CD4-positive, alpha-beta T cell (primary cell): ENCODE results near the gene CMIP. TPM values are rescaled to one million over a fixed set of nuclear protein-coding genes. Genes with fewer than 3 reads are reported as not detected.
A peak's percentile ranks its signal among the peaks of the same experiment; 100 is the strongest.

Source experiments
- ATAC-seq: fragments of 200-7000 bp; cut with Tn5 transposase; one replicate; pipeline ENCODE4 v1.10.0; 2022; ENCODE audit warnings: mild to moderate bottlenecking; ENCODE audit not compliant: poor library complexity
- CTCF ChIA-PET: fragments of 350-600 bp; sonication (Branson Sonifier 250); formaldehyde crosslinking; loops from one replicate; lab custom pipeline; 2021; ENCODE audit warnings: antibody characterized with exemption, inconsistent platforms; lab: Charles Lee
- POLR2A ChIA-PET: fragments of 350-600 bp; sonication (Branson Sonifier 250); formaldehyde crosslinking; loops from one replicate; lab custom pipeline; 2021; ENCODE audit warnings: antibody characterized with exemption, inconsistent platforms; lab: Charles Lee
- DNase-seq, 14 experiments: peaks; one replicate each; pipeline ENCODE4 v3.0.0-alpha.2; 2013 to 2020; ENCODE audit warnings: mixed read lengths in 2 of 14
- H3K27ac ChIP-seq, 2 donors: one replicate each; pipeline versions ENCODE4 v1.5.1 to v1.7.0; 2013; ENCODE audit warnings: low read length in 2 of 2, low read depth in 1 of 2, mild to moderate bottlenecking in 1 of 2
- H3K27me3 ChIP-seq, 2 experiments: 1 replicate in 1 of 2; 2 replicates in 1 of 2; pipeline versions ENCODE4 v1.6.1 to v1.7.0; 2013; ENCODE audit warnings: low read length in 2 of 2, control low read depth in 1 of 2, mild to moderate bottlenecking in 1 of 2, moderate library complexity in 1 of 2; ENCODE audit not compliant: insufficient read depth in 2 of 2, control insufficient read depth in 1 of 2
- H3K36me3 ChIP-seq: one replicate; pipeline ENCODE4 v1.6.1; 2013; ENCODE audit warnings: low read length, control low read depth; ENCODE audit not compliant: insufficient read depth
- H3K4me1 ChIP-seq: one replicate; pipeline ENCODE4 v1.6.1; 2013; ENCODE audit warnings: low read length, control low read depth; ENCODE audit not compliant: insufficient read depth
- H3K4me3 ChIP-seq: one replicate; pipeline ENCODE4 v1.5.1; 2013; ENCODE audit warnings: mild to moderate bottlenecking, low read length, moderate library complexity
- H3K9me3 ChIP-seq, 2 experiments: 1 replicate in 1 of 2; 2 replicates in 1 of 2; pipeline versions ENCODE4 v1.6.1 to v1.7.0; 2013; ENCODE audit warnings: low read length in 2 of 2, mild to moderate bottlenecking in 2 of 2, control low read depth in 1 of 2, moderate library complexity in 1 of 2; ENCODE audit not compliant: control insufficient read depth in 1 of 2, insufficient read depth in 1 of 2
- H3K27ac Mint-ChIP-seq: one replicate; pipeline ENCODE4 v1.8.0; 2020; ENCODE audit warnings: mixed read lengths
- H3K27me3 Mint-ChIP-seq: one replicate; pipeline ENCODE4 v1.8.0; 2021; ENCODE audit warnings: mixed read lengths
- H3K36me3 Mint-ChIP-seq: one replicate; pipeline ENCODE4 v1.8.0; 2021; ENCODE audit warnings: low read depth, mixed read lengths
- H3K4me1 Mint-ChIP-seq: one replicate; pipeline ENCODE4 v1.8.0; 2021; ENCODE audit warnings: low read depth, mixed read lengths
- H3K4me3 Mint-ChIP-seq: one replicate; pipeline ENCODE4 v1.8.0; 2020; ENCODE audit warnings: mild to moderate bottlenecking, mixed read lengths
- H3K9me3 Mint-ChIP-seq: one replicate; pipeline ENCODE4 v1.8.0; 2020; ENCODE audit warnings: mixed read lengths
- CTCF ChIP-seq: fragments of 200-600 bp; IDR thresholded peaks from one replicate; pipeline ENCODE4 v1.8.0; 2022; ENCODE audit warnings: antibody characterized with exemption, mild to moderate bottlenecking
- intact Hi-C, 2 experiments: fragments of 100-400 bp; cut with DNase I in 1 of 2; cut with micrococcal nuclease in 1 of 2; formaldehyde crosslinking; loops; one replicate each; pipeline versions ENCODE4 v1.15.1 to v1.9.0; 2023 to 2025; cut with DNase I, micrococcal nuclease
- total RNA-seq, 174 experiments: library from RNA in 2 of 174; stranded (reverse) in 2 of 174; gene quantifications; one replicate each; pipeline ENCODE4 v1.2.3 and lab custom pipeline; 2021 to 2026

CMIP gene
- total RNA-seq, 2 experiments from 2014 or later, result 33.5 to 35.3 TPM

GRCh38 chr16:81500833-81501521 lies 56.4 kb downstream of the CMIP start:
- DNase-seq, result peak in 1 of 14 experiments; percentile 40
- H3K27ac Mint-ChIP-seq, result no peak overlapping the region

GRCh38 chr16:81502396-81503070 lies 57.9 kb downstream of the CMIP start:
- Histone ChIP-seq H3K4me3 (no peak overlapping the region), H3K27ac (no peak overlapping the region), H3K9me3 (no peaks in the 10 kb centered on the region), H3K27me3 (no peaks in the 10 kb centered on the region), H3K4me1 (peaks cover 33% of the 10 kb centered on the region), H3K36me3 (no peaks in the 10 kb centered on the region)
- Mint-ChIP-seq H3K4me3 (no peak overlapping the region), H3K36me3 (no peaks in the 10 kb centered on the region), H3K9me3 (no peaks in the 10 kb centered on the region), H3K4me1 (peaks cover 49% of the 10 kb centered on the region), H3K27ac (peak overlapping the region; percentile 36), H3K27me3 (no peaks in the 10 kb centered on the region)
- CTCF ChIA-PET, result no interaction called here
- ATAC-seq (no peak), DNase-seq (no peak)
- no peak for TF ChIP-seq CTCF
- intact Hi-C loops, result no loop called here
- POLR2A ChIA-PET, result no interaction called here

More at GRCh38 chr16:81500833-81501521, 56.4 kb downstream of the CMIP start:
- Mint-ChIP-seq H3K4me3 (no peak overlapping the region), H3K9me3 (no peaks in the 10 kb centered on the region), H3K27me3 (no peaks in the 10 kb centered on the region), H3K4me1 (peaks cover 56% of the 10 kb centered on the region), H3K36me3 (no peaks in the 10 kb centered on the region)
- ChIA-PET POLR2A (no interaction called here), CTCF (interaction anchor here (0.7 kb wide), 1 partner anchor 35 kb away, joined by 3 read pairs; no protein-coding TSS in a partner anchor)
- H3K36me3 ChIP-seq, result no peaks in the 10 kb centered on the region
- intact Hi-C loops, result no loop called here
- H3K4me1 ChIP-seq, result peaks cover 44% of the 10 kb centered on the region
- no peak overlapping the region for H3K4me3 ChIP-seq
- H3K27me3 ChIP-seq, result no peaks in the 10 kb centered on the region
- no peaks in the 10 kb centered on the region for H3K9me3 ChIP-seq
- H3K27ac ChIP-seq, result no peak overlapping the region
- ATAC-seq, result no peak
- TF ChIP-seq CTCF, result no peak

GRCh38 chr16:81505011-81505661 lies 60.5 kb downstream of the CMIP start:
- Histone ChIP-seq H3K4me3 (no peak overlapping the region), H3K9me3 (no peaks in the 10 kb centered on the region), H3K4me1 (peaks cover 12% of the 10 kb centered on the region), H3K36me3 (no peaks in the 10 kb centered on the region), H3K27ac (no peak overlapping the region), H3K27me3 (no peaks in the 10 kb centered on the region)
- no peak for TF ChIP-seq CTCF
- H3K27me3 Mint-ChIP-seq, result no peaks in the 10 kb centered on the region
- ChIA-PET CTCF (no interaction called here), POLR2A (no interaction called here)
- ATAC-seq (no peak), DNase-seq (peak in 1 of 14 experiments; percentile 55)
- H3K4me3 Mint-ChIP-seq, result no peak overlapping the region
- no peaks in the 10 kb centered on the region for H3K36me3 Mint-ChIP-seq
- intact Hi-C loops, result no loop called here
- H3K4me1 Mint-ChIP-seq, result peaks cover 31% of the 10 kb centered on the region
- H3K27ac Mint-ChIP-seq, result peak overlapping the region; percentile 44
- no peaks in the 10 kb centered on the region for H3K9me3 Mint-ChIP-seq
